A549 treated with Mapracorat at 1 μM for 4 hours (cell line): Measurements from ENCODE around the gene TBX20. TPM values are rescaled to one million over a fixed set of nuclear protein-coding genes. Genes with fewer than 3 reads are reported as not detected.

Experiments used
- total RNA-seq: library from RNA; stranded (reverse); fragments of 200-300 nt; extraction: Qiagen RNA extraction; gene quantifications from 5 replicates; pipeline ENCODE4 v1.2.3, GENCODE V29; 2022

The TBX20 gene, protein sequence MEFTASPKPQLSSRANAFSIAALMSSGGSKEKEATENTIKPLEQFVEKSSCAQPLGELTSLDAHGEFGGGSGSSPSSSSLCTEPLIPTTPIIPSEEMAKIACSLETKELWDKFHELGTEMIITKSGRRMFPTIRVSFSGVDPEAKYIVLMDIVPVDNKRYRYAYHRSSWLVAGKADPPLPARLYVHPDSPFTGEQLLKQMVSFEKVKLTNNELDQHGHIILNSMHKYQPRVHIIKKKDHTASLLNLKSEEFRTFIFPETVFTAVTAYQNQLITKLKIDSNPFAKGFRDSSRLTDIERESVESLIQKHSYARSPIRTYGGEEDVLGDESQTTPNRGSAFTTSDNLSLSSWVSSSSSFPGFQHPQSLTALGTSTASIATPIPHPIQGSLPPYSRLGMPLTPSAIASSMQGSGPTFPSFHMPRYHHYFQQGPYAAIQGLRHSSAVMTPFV
- 1.5 to 2.5 TPM (median 2.3 TPM) in 5 replicates for total RNA-seq

DNA sequence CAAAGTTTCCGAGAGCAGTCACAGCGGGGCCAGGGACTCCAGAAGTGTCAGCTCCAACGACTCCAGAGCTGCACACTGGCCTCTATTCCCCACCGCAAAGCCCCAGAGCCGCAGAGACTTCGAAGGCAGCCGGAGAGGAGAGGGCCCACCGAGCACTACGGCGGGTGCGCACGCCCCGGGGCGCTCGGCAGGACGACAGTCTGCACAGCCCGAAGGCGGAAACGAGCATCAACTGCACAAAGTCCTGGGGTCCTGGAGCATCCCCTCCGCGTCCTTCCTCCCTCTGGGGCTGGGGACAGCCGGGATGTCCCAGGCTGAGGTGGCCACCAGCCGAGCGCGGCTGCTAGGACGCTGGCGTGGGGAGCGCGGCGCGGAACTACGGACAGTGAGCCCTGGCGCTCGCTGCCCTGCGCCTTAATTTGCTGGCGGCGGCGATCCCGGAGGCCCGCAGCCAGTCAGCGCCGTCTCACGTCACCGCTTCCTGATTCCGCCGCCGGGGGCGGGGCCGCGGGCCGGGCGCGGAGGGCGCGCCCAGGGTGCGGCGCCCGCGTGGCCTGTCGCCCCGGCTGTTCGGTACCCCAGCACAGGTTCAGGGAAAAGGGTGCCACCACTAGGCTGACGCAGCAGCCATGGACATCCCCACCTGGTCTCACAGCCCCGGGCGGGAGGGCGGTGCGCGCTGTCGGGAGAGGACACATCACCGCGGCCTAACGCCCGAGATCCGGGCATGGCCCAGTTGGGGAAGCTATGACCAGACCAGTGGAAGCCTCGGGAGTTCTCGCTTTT, at the start of gene TBX20:
TSS of gene TBX20 (minus strand) at position 391 of the 786 bp plus-strand sequence. CDS start 480 bp downstream, outside the sequence.

Other genes starting within 250 kb of the TBX20 start
- 33.8 to 45.7 TPM (median 41.7 TPM) in 5 replicates for gene DPY19L1, start 216.6 kb downstream of the TBX20 start, total RNA-seq